Upper lobe of left lung (tissue), 4 donors: ENCODE data around the gene ZNF846.

Experiments used
- EP300 ChIP-seq, 4 donors: sonication (generic); formaldehyde crosslinking; IDR thresholded peaks; one replicate each; pipeline ENCODE4 v1.5.1; 2017; ENCODE audit warnings: antibody characterized with exemption in 4 of 4, control low read depth in 2 of 4
- POLR2A ChIP-seq, 4 donors: fragments of 450-650 bp; IDR thresholded peaks; one replicate each; pipeline ENCODE4 v1.5.1; 2016 to 2017; ENCODE audit warnings: antibody characterized with exemption in 4 of 4, mild to moderate bottlenecking in 2 of 4
- POLR2AphosphoS5 ChIP-seq, 2 donors: sonication (generic); formaldehyde crosslinking; IDR thresholded peaks; one replicate each; pipeline ENCODE4 v1.5.1; 2017; ENCODE audit warnings: antibody characterized with exemption in 2 of 2
- TF ChIP-seq, protein P1 (sequence below), 6 experiments: fragments of 450-650 bp in 4 of 6; fragments of 200-600 bp in 2 of 6; sonication (generic) in 2 of 6; IDR thresholded peaks; one replicate each; pipeline ENCODE4 v1.5.1; 2016 to 2019; ENCODE audit warnings: antibody characterized with exemption in 6 of 6

DNA sequence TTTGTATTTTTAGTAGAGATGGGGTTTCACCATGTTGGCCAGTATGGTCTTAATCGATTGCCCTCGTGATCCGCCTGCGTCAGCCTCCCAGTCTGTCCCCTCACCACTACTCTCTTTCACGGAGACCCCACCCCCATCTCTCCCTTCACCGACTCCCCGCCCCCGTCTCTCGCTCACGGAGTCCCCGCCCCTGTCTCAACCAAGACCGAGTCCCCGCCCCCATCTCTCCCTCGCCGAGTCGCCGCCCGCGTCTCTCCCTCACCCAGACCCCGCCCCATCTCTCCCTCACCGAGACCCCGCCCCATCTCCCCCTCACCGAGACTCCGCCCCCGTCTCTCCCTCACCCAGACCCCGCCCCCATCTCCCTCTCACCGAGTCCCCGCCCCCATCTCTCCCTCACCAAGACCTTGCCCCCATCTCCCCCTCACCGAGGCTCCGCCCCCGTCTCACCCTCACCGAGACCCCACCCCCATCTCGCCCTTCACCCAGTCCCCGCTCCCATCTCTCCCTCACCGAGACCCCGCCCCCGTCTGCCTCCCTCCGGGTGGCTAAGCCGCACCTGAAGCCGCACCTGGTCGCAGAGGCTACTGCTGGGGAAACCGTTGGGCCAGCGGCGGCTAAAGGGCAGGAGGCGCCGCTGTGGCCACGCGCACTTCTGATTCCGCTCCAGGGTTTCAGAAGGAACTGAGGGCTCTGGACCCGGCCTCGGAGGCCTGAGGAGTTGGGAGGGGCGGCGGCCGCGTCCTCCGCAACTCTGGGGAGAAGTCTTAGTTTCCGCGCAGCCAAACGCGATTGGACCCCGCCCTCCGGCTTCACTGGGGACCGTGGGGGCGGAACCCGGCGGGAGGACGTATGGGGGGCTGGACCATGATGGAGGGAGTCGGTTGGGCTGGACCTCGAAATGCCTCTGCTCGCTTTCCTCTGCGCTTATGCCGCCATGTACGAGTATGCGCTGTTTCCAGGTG lies 17.1 kb upstream of the ZNF846 start:
- TF ChIP-seq, protein P1, sequence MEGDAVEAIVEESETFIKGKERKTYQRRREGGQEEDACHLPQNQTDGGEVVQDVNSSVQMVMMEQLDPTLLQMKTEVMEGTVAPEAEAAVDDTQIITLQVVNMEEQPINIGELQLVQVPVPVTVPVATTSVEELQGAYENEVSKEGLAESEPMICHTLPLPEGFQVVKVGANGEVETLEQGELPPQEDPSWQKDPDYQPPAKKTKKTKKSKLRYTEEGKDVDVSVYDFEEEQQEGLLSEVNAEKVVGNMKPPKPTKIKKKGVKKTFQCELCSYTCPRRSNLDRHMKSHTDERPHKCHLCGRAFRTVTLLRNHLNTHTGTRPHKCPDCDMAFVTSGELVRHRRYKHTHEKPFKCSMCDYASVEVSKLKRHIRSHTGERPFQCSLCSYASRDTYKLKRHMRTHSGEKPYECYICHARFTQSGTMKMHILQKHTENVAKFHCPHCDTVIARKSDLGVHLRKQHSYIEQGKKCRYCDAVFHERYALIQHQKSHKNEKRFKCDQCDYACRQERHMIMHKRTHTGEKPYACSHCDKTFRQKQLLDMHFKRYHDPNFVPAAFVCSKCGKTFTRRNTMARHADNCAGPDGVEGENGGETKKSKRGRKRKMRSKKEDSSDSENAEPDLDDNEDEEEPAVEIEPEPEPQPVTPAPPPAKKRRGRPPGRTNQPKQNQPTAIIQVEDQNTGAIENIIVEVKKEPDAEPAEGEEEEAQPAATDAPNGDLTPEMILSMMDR (IDR thresholded peaks at IDR 0.05): peak in 1 of 6 experiments; percentile 4
- TF ChIP-seq POLR2AphosphoS5 (IDR thresholded peaks at IDR 0.05) (peak; percentile 85 to 90), EP300 (IDR thresholded peaks at IDR 0.05) (no peak), POLR2A (IDR thresholded peaks at IDR 0.05) (peak in 3 of 4 donors; percentile 75 to 96 (median 89))
